Measurements from ENCODE around the gene CST9L.

DNA sequence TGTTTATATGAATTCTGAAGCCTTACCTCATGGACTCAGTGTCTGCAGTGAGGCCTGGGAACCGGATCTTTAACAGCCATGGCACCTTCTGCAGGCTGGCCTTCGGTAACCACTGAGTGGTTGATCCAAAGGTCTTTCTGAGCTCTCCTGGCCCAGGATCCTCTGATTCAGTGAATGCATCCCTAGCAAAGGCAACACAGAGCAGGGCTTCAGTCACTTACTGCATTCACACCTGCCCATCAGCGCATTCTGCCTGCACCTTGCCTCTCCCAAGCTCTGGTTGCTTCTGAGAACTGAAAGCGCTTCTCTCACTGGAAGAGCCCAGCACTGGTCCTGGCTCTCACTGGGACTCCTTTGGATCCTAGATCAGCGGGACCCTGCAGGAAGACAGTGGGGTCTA is 45.9 kb upstream of the CST9L start:
- TF ChIP-seq TAF1 (IDR thresholded peaks at IDR 0.05; ENCODE audit: low read depth, low read length) (no peak), POLR2AphosphoS5 (IDR thresholded peaks at IDR 0.05; ENCODE audit: low read depth, low read length) (no peak), SPI1 (IDR thresholded peaks at IDR 0.05; ENCODE audit: low read depth, low read length) (no peak)

Measured in GM12891 (cell line).